ENCODE data around the gene ETDC.

The ETDC gene

DNA sequence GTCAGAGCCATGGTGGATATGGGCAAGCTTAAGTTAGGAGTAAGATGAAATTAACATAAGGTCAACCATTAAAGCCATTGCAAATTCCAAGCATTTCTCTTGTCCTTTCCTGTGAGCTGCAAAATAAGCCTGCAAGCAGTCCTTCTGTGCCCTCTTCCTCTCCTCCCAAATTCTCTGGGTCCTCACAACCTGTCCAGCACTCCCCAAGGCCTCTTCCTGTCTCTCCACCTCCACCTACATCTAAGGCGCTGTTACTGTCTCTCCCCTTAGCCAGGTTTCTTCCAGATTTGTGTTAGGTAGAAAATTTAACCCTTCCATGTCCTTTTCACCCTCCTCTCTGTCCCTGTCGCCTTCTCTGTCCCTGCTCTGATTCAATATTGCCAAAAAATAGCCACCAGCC lies 22.2 kb downstream of the ETDC start:
- ATAC-seq (ENCODE audit: insufficient read depth, low read depth): no peak
- Histone ChIP-seq H3K9ac (ENCODE audit: low read depth, low read length) (no peak overlapping the region), H3K36me3 (ENCODE audit: insufficient read depth, low read length) (no peaks in the 10 kb centered on the region; the same call in 1 of the 2 replicates), H3K4me2 (ENCODE audit: insufficient read depth, low read length) (no peak overlapping the region), H3K27ac (ENCODE audit: low read length) (no peak overlapping the region), H3K27me3 (ENCODE audit: insufficient read depth, low read length, poor library complexity) (no peaks in the 10 kb centered on the region), H3K9me3 (ENCODE audit: insufficient read depth, low read length, severe bottlenecking) (no peaks in the 10 kb centered on the region), H4K20me1 (ENCODE audit: insufficient read depth, low read length) (no peaks in the 10 kb centered on the region; the same call in 1 of the 2 replicates), H3K4me3 (ENCODE audit: low read depth in 1 of 2, low read length in 2 of 2) (no peak overlapping the region), H2AFZ (ENCODE audit: low read depth, low read length) (no peak overlapping the region), H3K79me2 (ENCODE audit: insufficient read depth, low read length) (0 out of 2 replicates have a peak, but pooled peaks cover 3% of the 10 kb centered on the region), H3K4me1 (ENCODE audit: insufficient read depth, low read length) (no peaks in the 10 kb centered on the region)
- DNase-seq: no peak
- TF ChIP-seq EZH2 (IDR thresholded peaks at IDR 0.05; ENCODE audit: borderline replicate concordance, low read depth, low read length, severe bottlenecking): no peak
- TF ChIP-seq, protein P1, sequence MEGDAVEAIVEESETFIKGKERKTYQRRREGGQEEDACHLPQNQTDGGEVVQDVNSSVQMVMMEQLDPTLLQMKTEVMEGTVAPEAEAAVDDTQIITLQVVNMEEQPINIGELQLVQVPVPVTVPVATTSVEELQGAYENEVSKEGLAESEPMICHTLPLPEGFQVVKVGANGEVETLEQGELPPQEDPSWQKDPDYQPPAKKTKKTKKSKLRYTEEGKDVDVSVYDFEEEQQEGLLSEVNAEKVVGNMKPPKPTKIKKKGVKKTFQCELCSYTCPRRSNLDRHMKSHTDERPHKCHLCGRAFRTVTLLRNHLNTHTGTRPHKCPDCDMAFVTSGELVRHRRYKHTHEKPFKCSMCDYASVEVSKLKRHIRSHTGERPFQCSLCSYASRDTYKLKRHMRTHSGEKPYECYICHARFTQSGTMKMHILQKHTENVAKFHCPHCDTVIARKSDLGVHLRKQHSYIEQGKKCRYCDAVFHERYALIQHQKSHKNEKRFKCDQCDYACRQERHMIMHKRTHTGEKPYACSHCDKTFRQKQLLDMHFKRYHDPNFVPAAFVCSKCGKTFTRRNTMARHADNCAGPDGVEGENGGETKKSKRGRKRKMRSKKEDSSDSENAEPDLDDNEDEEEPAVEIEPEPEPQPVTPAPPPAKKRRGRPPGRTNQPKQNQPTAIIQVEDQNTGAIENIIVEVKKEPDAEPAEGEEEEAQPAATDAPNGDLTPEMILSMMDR (IDR thresholded peaks at IDR 0.05; ENCODE audit: borderline replicate concordance, extremely low read depth, low read length, poor library complexity, severe bottlenecking): no peak

DNA sequence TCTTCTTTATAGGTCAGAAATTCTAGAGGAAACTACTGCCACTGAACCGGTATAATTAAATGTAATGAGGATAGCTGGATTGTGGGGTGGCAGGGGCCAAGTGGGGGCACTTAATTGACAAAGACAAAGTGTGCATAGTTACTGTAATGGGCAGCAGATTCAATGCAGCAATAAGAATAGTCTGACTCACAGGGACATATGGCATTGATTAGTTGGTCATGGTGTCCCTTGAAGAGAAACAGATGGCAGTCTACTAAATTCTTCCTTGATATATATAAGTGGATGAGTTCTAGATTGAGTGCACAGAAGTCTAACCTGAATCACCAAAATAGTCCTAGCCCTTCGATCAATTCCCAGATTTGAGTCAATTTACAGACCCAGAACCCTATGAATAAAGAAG lies 31.6 kb downstream of the ETDC start:
- no peak overlapping the region for H2AFZ ChIP-seq (ENCODE audit: low read depth, low read length)
- no peak overlapping the region for H3K27ac ChIP-seq (ENCODE audit: low read length)
- H4K20me1 ChIP-seq (ENCODE audit: insufficient read depth, low read length): peaks cover 18% of the 10 kb centered on the region
- no peaks in the 10 kb centered on the region; the same call in 1 of the 2 replicates for H3K36me3 ChIP-seq (ENCODE audit: insufficient read depth, low read length)
- peak overlapping the region in 1 of 2 experiments; percentile 94; a peak in 1 of 4 replicates for H3K4me3 ChIP-seq (ENCODE audit: low read depth in 1 of 2, low read length in 2 of 2)
- ATAC-seq (ENCODE audit: insufficient read depth, low read depth) (no peak), DNase-seq (no peak)
- peaks cover 54% of the 10 kb centered on the region for H3K79me2 ChIP-seq (ENCODE audit: insufficient read depth, low read length)
- TF ChIP-seq EZH2 (IDR thresholded peaks at IDR 0.05; ENCODE audit: borderline replicate concordance, low read depth, low read length, severe bottlenecking): no peak
- TF ChIP-seq, protein P1 (IDR thresholded peaks at IDR 0.05; ENCODE audit: borderline replicate concordance, extremely low read depth, low read length, poor library complexity, severe bottlenecking): no peak
- peak overlapping the region; percentile 7; the same call in 1 of the 2 replicates for H3K9ac ChIP-seq (ENCODE audit: low read depth, low read length)
- H3K27me3 ChIP-seq (ENCODE audit: insufficient read depth, low read length, poor library complexity): no peaks in the 10 kb centered on the region
- peaks cover 56% of the 10 kb centered on the region for H3K4me1 ChIP-seq (ENCODE audit: insufficient read depth, low read length)
- H3K4me2 ChIP-seq (ENCODE audit: insufficient read depth, low read length): peak overlapping the region; percentile 93
- H3K9me3 ChIP-seq (ENCODE audit: insufficient read depth, low read length, severe bottlenecking): no peaks in the 10 kb centered on the region

DNA sequence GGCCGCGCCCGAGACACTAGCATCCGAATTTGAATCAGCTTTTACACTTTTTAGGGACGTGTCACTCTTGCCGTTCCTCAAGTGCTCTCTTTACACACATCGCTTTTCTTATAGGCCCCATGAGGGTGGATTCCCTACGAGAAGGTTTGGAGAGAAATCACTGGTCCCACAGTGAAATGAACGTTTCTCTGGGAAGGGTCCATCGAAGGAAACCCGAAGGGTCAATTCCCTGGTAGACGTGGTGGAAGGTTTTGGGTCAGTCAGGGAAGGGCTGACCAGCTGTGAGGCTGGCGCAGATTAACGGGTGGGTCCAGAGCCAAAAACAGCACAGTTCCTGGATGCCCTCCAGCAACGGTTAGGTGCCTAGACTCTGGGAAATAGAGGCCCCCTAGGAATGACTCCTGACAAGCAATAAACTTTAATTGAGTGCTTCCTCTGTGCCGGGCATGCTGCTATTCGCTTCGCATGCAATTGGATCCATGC lies 35.9 kb downstream of the ETDC start:
- Histone ChIP-seq H3K27me3 (ENCODE audit: insufficient read depth, low read length, poor library complexity) (no peaks in the 10 kb centered on the region), H3K79me2 (ENCODE audit: insufficient read depth, low read length) (peaks cover 40% of the 10 kb centered on the region), H3K4me3 (ENCODE audit: low read depth in 1 of 2, low read length in 2 of 2) (peak overlapping the region; percentile 46 to 94), H3K36me3 (ENCODE audit: insufficient read depth, low read length) (peaks cover 29% of the 10 kb centered on the region), H3K4me2 (ENCODE audit: insufficient read depth, low read length) (peak overlapping the region; percentile 93), H3K27ac (ENCODE audit: low read length) (peak overlapping the region; percentile 51), H3K9ac (ENCODE audit: low read depth, low read length) (peak overlapping the region; percentile 87), H4K20me1 (ENCODE audit: insufficient read depth, low read length) (peaks cover 10% of the 10 kb centered on the region), H3K9me3 (ENCODE audit: insufficient read depth, low read length, severe bottlenecking) (no peaks in the 10 kb centered on the region), H3K4me1 (ENCODE audit: insufficient read depth, low read length) (peaks cover 44% of the 10 kb centered on the region), H2AFZ (ENCODE audit: low read depth, low read length) (peak overlapping the region; percentile 74)
- TF ChIP-seq, protein P1 (IDR thresholded peaks at IDR 0.05; ENCODE audit: borderline replicate concordance, extremely low read depth, low read length, poor library complexity, severe bottlenecking): no peak
- no peak for TF ChIP-seq EZH2 (IDR thresholded peaks at IDR 0.05; ENCODE audit: borderline replicate concordance, low read depth, low read length, severe bottlenecking)
- ATAC-seq (ENCODE audit: insufficient read depth, low read depth): no peak
- DNase-seq: no peak

Measured in DND-41 (cell line).